Measurements from ENCODE around the gene MS4A10. TPM values are rescaled to one million over a fixed set of nuclear protein-coding genes. Genes with fewer than 3 reads are reported as not detected.
A peak's percentile ranks its signal among the peaks of the same experiment; 100 is the strongest.
"Not testable (repeated sequence)": the region's sequence is repeated elsewhere in the genome, so short reads cannot be mapped to it uniquely, and the experiment has no call there.

Gene MS4A10
- total and polyA plus RNA-seq, 10 of the 15 experiments (the other 5 are each of a cell fraction or from before 2014, with no cell fraction given) = not detected

- TF ChIP-seq MLLT1 (IDR thresholded peaks at IDR 0.05) (no peak), BCL3 (IDR thresholded peaks at IDR 0.05; ENCODE audit: borderline replicate concordance, insufficient read depth, low read depth, low read length, poor library complexity, severe bottlenecking) (no peak), RUNX3 (IDR thresholded peaks at IDR 0.05; ENCODE audit: low read length) (no peak), DPF2 (IDR thresholded peaks at IDR 0.05) (peak; percentile 40; the same call in 1 of the 2 replicates), NR2F1 (conservative IDR thresholded peaks at IDR 0.05) (peak; percentile 80), ZNF592 (IDR thresholded peaks at IDR 0.05) (no peak), FOXK2 (IDR thresholded peaks at IDR 0.05) (no peak), BHLHE40 (IDR thresholded peaks at IDR 0.05; ENCODE audit: borderline replicate concordance in 1 of 2, low read depth in 2 of 2, low read length in 1 of 2) (0 out of 4 replicates have a peak, but pooled peaks of 1 of the 2 experiments have one; percentile 22), HDAC2 (IDR thresholded peaks at IDR 0.05) (no peak), EP300 (IDR thresholded peaks at IDR 0.05; ENCODE audit: borderline replicate concordance in 1 of 2, control insufficient read depth in 1 of 2, low read depth in 2 of 2, low read length in 2 of 2) (0 out of 4 replicates have a peak, but pooled peaks of 1 of the 2 experiments have one; percentile 29), MEF2B (IDR thresholded peaks at IDR 0.05; ENCODE audit: partially characterized antibody, poor library complexity, severe bottlenecking) (peak; percentile 98), ATF7 (IDR thresholded peaks at IDR 0.05; ENCODE audit: low read depth) (0 out of 2 replicates have a peak, but pooled peaks have one; percentile 33), WRNIP1 (IDR thresholded peaks at IDR 0.05; ENCODE audit: borderline replicate concordance, low read depth, low read length) (no peak)
These were observed 36.9 kb downstream of the MS4A10 start (continued) for GRCh38 chr11:60821827-60822599.

- H3K9me3 ChIP-seq (replicated peaks; ENCODE audit: control insufficient read depth, insufficient read depth, low read length); intact Hi-C loops (cut with micrococcal nuclease; ENCODE audit: unreplicated experiment); H3K4me3 ChIP-seq; POLR2A ChIA-PET; H3K36me3 ChIP-seq (ENCODE audit: control insufficient read depth in 2 of 2, insufficient read depth in 2 of 2, low read length in 1 of 2); H3K4me1 ChIP-seq (ENCODE audit: control insufficient read depth, insufficient read depth, low read length); RAD21 ChIA-PET (ENCODE audit: unreplicated experiment); in situ Hi-C loops (cut with MboI); H3K4me2 ChIP-seq (ENCODE audit: control insufficient read depth, insufficient read depth); H4K20me1 ChIP-seq (ENCODE audit: control insufficient read depth, insufficient read depth); FAIRE-seq; H3K27ac ChIP-seq (ENCODE audit: control insufficient read depth, insufficient read depth); H2AFZ ChIP-seq (ENCODE audit: control insufficient read depth, low read depth, low read length); H3K79me2 ChIP-seq (ENCODE audit: control insufficient read depth, insufficient read depth, low read length); H3K9ac ChIP-seq (ENCODE audit: control insufficient read depth, insufficient read depth, low read length); DNase-seq (ENCODE audit: low read depth, low spot score); H3K27me3 ChIP-seq (replicated peaks in 1 of 2; ENCODE audit: control insufficient read depth in 2 of 2, insufficient read depth in 2 of 2, low read length in 1 of 2); BruUV-seq (replicated peaks); ATAC-seq: not testable (repeated sequence)
- 44% methylated on average over 5 of the region's 5 CpGs for WGBS (ENCODE audit: insufficient coverage, insufficient replicate concordance, low lambda C conversion rate, missing lambda C conversion rate)
- ChIA-PET CTCF (interaction anchor here (3.7 kb wide), 1 partner anchor 8 kb away, joined by 41 read pairs; no protein-coding TSS in a partner anchor), SMC1A (ENCODE audit: uncharacterized antibody, unreplicated experiment) (interaction anchor here (0.7 to 5.3 kb wide), 5 partner anchors 9 to 138 kb away, joined by 3 to 37 read pairs (median 3); no protein-coding TSS in a partner anchor)
These were observed 38.7 kb downstream of the MS4A10 start for GRCh38 chr11:60823745-60824306.
